NCI-H526 (cell line): ENCODE data around the gene SDSL.

ENCODE experiments used
- DNase-seq, 2 experiments: peaks; one replicate each; lab custom pipeline; 2025; lab: John Stamatoyannopoulos, UW

SDSL gene

GRCh38 chr12:113480336-113480971 lies 58.3 kb downstream of the SDSL start:
- no peak for DNase-seq

- no peak for DNase-seq
These were observed 60.2 kb downstream of the SDSL start for GRCh38 chr12:113482334-113482733.

- DNase-seq, result no peak
These were observed 63.1 kb downstream of the SDSL start for GRCh38 chr12:113485330-113485729.

GRCh38 chr12:113486722-113487121 lies 64.5 kb downstream of the SDSL start:
- no peak for DNase-seq
